Measurements from ENCODE around the gene C1orf185. TPM values are rescaled to one million over a fixed set of nuclear protein-coding genes. Genes with fewer than 3 reads are reported as not detected.

C1orf185 gene
- total RNA-seq, 1 donor from 2014 or later: not detected

- intact Hi-C loops (cut with DNase I): loop anchor here (10.0 kb wide), 1 partner anchor 92 kb away; no protein-coding TSS in a partner anchor
- DNase-seq (ENCODE audit: missing footprints) (peak; percentile 79), ATAC-seq (peak; percentile 59)
Measured at GRCh38 chr1:51192213-51192843, 90.3 kb downstream of the C1orf185 start.

- intact Hi-C loops (cut with DNase I): loop anchor here (10.0 kb wide), 1 partner anchor 91 kb away; no protein-coding TSS in a partner anchor
- ATAC-seq (no peak), DNase-seq (ENCODE audit: missing footprints) (no peak)
Measured at GRCh38 chr1:51193564-51193963, 91.5 kb downstream of the C1orf185 start.

Small RNA genes within 50 kb of the gene (microRNA-seq; reads per million reads assigned to microRNA genes)
- gene MIR4421 (not detected), gene MIR6500 (not detected)

Other genes starting within 250 kb of the C1orf185 start
- 80.4 TPM for gene FAF1, start 142.0 kb upstream of the C1orf185 start, total RNA-seq
- gene CDKN2C, start 132.0 kb upstream of the C1orf185 start, total RNA-seq: 15.2 TPM
- 120 TPM for gene RNF11, start 134.0 kb downstream of the C1orf185 start, total RNA-seq
- 22.7 TPM for gene TTC39A, start 228.3 kb downstream of the C1orf185 start, total RNA-seq

Measured in Right ventricle myocardium inferior (tissue), 1 donor.